Rectal smooth muscle tissue (tissue), 1 donor: ENCODE results near the gene NADK.

Source experiments
- H3K27ac ChIP-seq: one replicate; pipeline ENCODE4 v1.7.0; 2013; ENCODE audit warnings: low read depth, low read length, inconsistent platforms
- H3K27me3 ChIP-seq: one replicate; pipeline ENCODE4 v1.7.0; 2013; ENCODE audit warnings: low read length; ENCODE audit not compliant: control insufficient read depth, insufficient read depth
- H3K36me3 ChIP-seq: one replicate; pipeline ENCODE4 v1.7.0; 2013; ENCODE audit warnings: low read length; ENCODE audit not compliant: control insufficient read depth, insufficient read depth
- H3K4me1 ChIP-seq: one replicate; pipeline ENCODE4 v1.7.0; 2013; ENCODE audit warnings: low read length; ENCODE audit not compliant: control insufficient read depth, insufficient read depth
- H3K4me3 ChIP-seq: one replicate; pipeline ENCODE4 v1.7.0; 2013; ENCODE audit warnings: low read length
- H3K9ac ChIP-seq: one replicate; pipeline ENCODE4 v1.7.0; 2013; ENCODE audit warnings: low read length

The NADK gene

GRCh38 chr1:1771096-1771495 lies 7.2 kb downstream of the NADK start:
- Histone ChIP-seq H3K4me1 (no peaks in the 10 kb centered on the region), H3K4me3 (no peak overlapping the region), H3K9ac (no peak overlapping the region), H3K27me3 (no peaks in the 10 kb centered on the region), H3K36me3 (peaks cover 4% of the 10 kb centered on the region), H3K27ac (no peak overlapping the region)

GRCh38 chr1:1770102-1770501 lies 8.2 kb downstream of the NADK start:
- no peaks in the 10 kb centered on the region for H3K4me1 ChIP-seq
- no peaks in the 10 kb centered on the region for H3K27me3 ChIP-seq
- H3K9ac ChIP-seq, result no peak overlapping the region
- H3K36me3 ChIP-seq, result peaks cover 4% of the 10 kb centered on the region
- H3K4me3 ChIP-seq, result no peak overlapping the region
- H3K27ac ChIP-seq, result no peak overlapping the region

DNA sequence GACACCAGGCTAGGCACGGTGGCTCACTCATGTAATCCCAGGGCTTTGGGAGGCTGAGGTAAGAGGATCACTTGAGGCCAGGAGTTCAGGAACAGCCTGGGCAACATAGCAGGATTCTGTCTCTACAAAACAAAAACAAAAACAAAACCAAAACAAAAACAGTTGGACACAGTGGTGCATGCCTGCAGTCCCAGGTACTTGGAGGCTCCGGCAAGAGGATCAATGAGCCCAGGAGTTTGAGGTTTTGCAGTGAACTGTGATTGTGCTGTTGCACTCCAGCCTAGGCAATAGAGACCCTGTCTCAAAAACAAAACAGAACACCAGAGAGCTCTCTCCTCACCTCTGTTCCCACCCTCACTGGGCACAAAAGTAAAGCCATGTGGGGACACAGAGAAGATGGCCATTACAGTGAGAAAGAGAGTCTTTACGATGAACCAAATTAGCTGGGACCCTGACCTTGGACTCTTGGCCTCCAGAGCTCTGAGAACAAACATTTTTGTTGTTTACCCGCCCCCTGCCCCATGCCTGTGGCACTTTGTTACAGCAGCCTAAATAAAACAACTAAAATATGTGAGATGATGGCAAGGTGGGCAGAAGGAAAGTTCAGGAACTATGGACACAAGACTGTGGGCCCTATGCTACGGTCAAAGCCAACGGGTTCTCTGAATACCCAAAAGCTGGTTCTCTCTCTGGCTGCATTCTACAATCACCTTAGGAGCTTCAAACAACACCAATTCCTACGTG lies 9.8 kb downstream of the NADK start:
- H3K27me3 ChIP-seq, result no peaks in the 10 kb centered on the region
- peaks cover 13% of the 10 kb centered on the region for H3K36me3 ChIP-seq
- no peak overlapping the region for H3K4me3 ChIP-seq

DNA sequence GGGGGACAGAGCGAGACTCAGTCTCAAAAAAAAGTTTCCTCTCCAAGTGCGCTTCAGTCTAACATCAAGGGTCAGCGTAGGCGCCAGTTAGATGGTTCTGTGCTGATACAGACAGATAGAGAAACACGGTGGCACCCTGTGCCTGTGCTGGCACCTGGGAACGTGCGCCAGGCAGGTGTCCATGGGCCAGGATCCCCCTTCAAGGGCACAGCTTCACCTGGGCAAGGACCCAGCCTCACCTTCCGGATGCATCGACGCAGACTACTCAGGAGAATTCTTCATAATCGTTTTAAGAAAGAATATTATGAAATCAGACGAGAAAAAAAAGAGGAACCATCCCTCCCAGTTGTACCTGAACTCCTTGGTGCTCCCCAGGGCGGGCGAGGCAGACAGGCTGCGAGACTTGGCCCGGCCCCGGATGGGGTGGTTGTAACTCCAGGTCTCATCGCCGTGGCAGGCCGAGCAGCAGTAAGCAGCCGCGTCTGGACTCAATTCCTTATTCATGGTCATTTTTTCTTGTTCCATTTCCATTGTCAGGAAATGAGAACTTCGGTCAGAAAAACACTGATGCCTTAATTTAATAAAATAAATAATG lies 13.3 kb downstream of the NADK start:
- Histone ChIP-seq H3K36me3 (peaks cover 19% of the 10 kb centered on the region), H3K27ac (no peak overlapping the region), H3K4me1 (no peaks in the 10 kb centered on the region), H3K9ac (no peak overlapping the region), H3K27me3 (no peaks in the 10 kb centered on the region), H3K4me3 (no peak overlapping the region)

More for the DNA sequence above, 9.8 kb downstream of the NADK start:
- Histone ChIP-seq H3K4me1 (no peaks in the 10 kb centered on the region), H3K9ac (no peak overlapping the region), H3K27ac (no peak overlapping the region)

GRCh38 chr1:1763657-1764621 lies 14.3 kb downstream of the NADK start:
- no peaks in the 10 kb centered on the region for H3K27me3 ChIP-seq
- peaks cover 21% of the 10 kb centered on the region for H3K36me3 ChIP-seq
- H3K4me3 ChIP-seq, result no peak overlapping the region
- H3K27ac ChIP-seq, result no peak overlapping the region
- H3K9ac ChIP-seq, result no peak overlapping the region
- no peaks in the 10 kb centered on the region for H3K4me1 ChIP-seq

- Histone ChIP-seq H3K4me3 (no peak overlapping the region), H3K9ac (no peak overlapping the region), H3K27ac (no peak overlapping the region), H3K36me3 (peaks cover 23% of the 10 kb centered on the region), H3K27me3 (no peaks in the 10 kb centered on the region), H3K4me1 (no peaks in the 10 kb centered on the region)
These were observed 16.5 kb downstream of the NADK start for GRCh38 chr1:1761504-1762376.

DNA sequence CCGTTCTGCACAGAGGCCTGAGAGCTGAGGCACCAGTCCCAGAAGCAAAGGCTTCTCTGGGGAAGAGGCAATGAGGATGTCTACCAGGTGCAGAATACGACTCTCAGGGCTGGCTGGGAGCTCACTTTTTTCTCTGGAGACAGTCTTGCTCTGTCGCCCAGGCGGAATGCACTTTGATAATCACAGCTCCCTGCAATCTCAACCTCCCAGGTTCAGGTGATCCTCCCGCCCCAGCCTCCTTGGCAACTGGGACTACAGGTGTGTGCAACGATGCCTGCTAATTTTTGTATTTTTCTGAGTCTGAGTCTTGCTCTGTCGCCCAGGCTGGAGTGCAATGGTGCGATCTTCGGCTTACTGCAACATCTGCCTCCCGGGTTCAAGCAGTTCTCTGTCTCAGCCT lies 17.6 kb downstream of the NADK start:
- no peak overlapping the region for H3K27ac ChIP-seq
- no peaks in the 10 kb centered on the region for H3K4me1 ChIP-seq
- no peaks in the 10 kb centered on the region for H3K27me3 ChIP-seq
- H3K9ac ChIP-seq, result no peak overlapping the region
- H3K4me3 ChIP-seq, result no peak overlapping the region
- H3K36me3 ChIP-seq, result peaks cover 32% of the 10 kb centered on the region

- no peak overlapping the region for H3K27ac ChIP-seq
- no peak overlapping the region for H3K4me3 ChIP-seq
- no peaks in the 10 kb centered on the region for H3K4me1 ChIP-seq
- peaks cover 33% of the 10 kb centered on the region for H3K36me3 ChIP-seq
- H3K27me3 ChIP-seq, result no peaks in the 10 kb centered on the region
- H3K9ac ChIP-seq, result no peak overlapping the region
These were observed 18.0 kb downstream of the NADK start for GRCh38 chr1:1760345-1760650.

- Histone ChIP-seq H3K27ac (no peak overlapping the region), H3K36me3 (peaks cover 35% of the 10 kb centered on the region), H3K4me3 (peak overlapping the region; percentile 9), H3K4me1 (no peaks in the 10 kb centered on the region), H3K9ac (no peak overlapping the region), H3K27me3 (no peaks in the 10 kb centered on the region)
These were observed 18.6 kb downstream of the NADK start for GRCh38 chr1:1759456-1760344.

DNA sequence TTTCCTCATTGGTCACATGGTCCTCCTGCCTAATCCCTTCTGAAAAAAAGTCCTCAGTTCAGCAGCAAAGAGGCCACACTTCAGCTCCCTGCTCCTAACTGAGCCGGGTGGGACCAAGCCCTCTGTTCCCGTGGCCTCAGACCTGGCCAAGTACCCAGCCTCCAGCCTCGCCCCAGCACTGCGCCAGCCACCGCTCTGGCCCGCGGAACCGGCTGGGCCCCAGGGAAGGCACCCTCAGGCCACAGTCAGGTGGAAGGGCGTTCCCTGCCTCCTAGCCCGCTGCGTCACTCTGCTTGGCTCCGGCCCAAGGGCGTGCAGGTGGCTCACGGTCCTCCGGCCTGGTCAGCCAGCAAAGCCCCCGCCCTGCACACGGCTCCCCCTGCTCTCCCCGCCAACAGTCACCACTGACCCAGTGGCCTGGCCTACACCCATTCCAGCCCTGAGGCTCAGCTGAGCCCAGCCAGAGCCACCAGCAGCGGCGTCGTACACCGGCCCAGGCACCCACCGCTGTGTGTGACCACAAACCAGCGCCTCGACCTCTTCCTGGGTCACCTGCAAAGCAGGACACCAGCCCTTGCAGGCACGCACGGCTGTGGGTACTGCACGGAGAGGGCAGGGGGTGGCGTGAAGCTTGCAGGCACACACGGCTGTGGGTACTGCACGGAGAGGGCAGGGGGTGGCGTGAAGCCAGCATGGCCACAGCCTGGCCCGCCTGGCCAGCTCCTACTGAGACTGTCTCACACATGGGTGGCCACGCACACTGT lies 19.4 kb downstream of the NADK start:
- no peaks in the 10 kb centered on the region for H3K27me3 ChIP-seq
- H3K9ac ChIP-seq, result no peak overlapping the region
- peaks cover 33% of the 10 kb centered on the region for H3K36me3 ChIP-seq
- H3K27ac ChIP-seq, result no peak overlapping the region
- H3K4me1 ChIP-seq, result no peaks in the 10 kb centered on the region
- peak overlapping the region; percentile 12 for H3K4me3 ChIP-seq
